VCaP (cell line): ENCODE results near the gene OR4D6.

Experiments
- H3K27ac ChIP-seq: fragments of 450-650 bp; 2 replicates; pipeline ENCODE4 v1.5.1; 2017
- CTCF ChIP-seq: fragments of 450-650 bp; conservative IDR thresholded peaks from 2 replicates; pipeline ENCODE4 v1.5.1; 2017; ENCODE audit warnings: mild to moderate bottlenecking, moderate library complexity

Gene OR4D6

GRCh38 chr11:59463190-59463641 is 6.5 kb downstream of the OR4D6 start:
- TF ChIP-seq CTCF = no peak
- no peak overlapping the region for H3K27ac ChIP-seq

GRCh38 chr11:59473015-59473414 is 16.3 kb downstream of the OR4D6 start, which contains the start of gene OR4D10:
TSS of gene OR4D10 (plus strand) at chr11:59473315. CDS start at chr11:59477430, 4,115 bp downstream.
- no peak within 1 kb of the TSS for H3K27ac ChIP-seq
- TF ChIP-seq CTCF = no peak

- H3K27ac ChIP-seq = no peak overlapping the region
- no peak for TF ChIP-seq CTCF
Measured at GRCh38 chr11:59475176-59475575, 18.4 kb downstream of the OR4D6 start.

- TF ChIP-seq CTCF = no peak
- H3K27ac ChIP-seq = no peak overlapping the region
Measured at GRCh38 chr11:59479906-59480305, 23.1 kb downstream of the OR4D6 start.

GRCh38 chr11:59480359-59480758 is 23.6 kb downstream of the OR4D6 start:
- no peak overlapping the region for H3K27ac ChIP-seq
- no peak for TF ChIP-seq CTCF

- TF ChIP-seq CTCF = no peak
- no peak overlapping the region for H3K27ac ChIP-seq
Measured at GRCh38 chr11:59501931-59502330, 45.2 kb downstream of the OR4D6 start.

- no peak within 1 kb of the TSS for H3K27ac ChIP-seq
- TF ChIP-seq CTCF = no peak
Measured at GRCh38 chr11:59503276-59503675, 46.5 kb downstream of the OR4D6 start, which contains the start of gene OR4D11. TSS of gene OR4D11 (plus strand) at chr11:59503576. CDS start at chr11:59503576, 0 bp downstream.
